ENCODE results near the gene TMCC3.
"Not testable (repeated sequence)": the region's sequence is repeated elsewhere in the genome, so short reads cannot be mapped to it uniquely, and the experiment has no call there.

TMCC3 gene

DNA sequence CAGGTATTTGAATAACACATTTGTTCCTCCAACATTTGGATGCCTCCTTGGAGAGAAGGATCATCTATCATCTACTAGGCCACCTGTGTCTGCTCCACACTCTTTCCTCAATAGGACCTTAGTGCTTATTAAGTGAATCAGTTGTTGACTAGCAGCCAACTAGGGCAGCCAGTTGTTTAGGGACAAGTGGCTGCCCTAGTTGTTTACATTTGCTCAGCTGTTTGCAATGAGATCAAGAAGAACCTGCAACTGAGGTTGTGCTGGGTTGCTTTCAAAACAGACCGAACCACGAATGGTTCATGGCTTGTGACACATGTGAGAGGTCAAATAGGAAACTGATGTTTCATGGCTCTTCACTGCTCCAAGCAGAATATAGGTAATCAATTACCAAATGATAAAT lies 53.8 kb downstream of the TMCC3 start:
- DNase-seq = no peak

- no peak for DNase-seq
These were observed 55.2 kb downstream of the TMCC3 start for GRCh38 chr12:94595152-94595551.

- DNase-seq = no peak
These were observed 55.9 kb downstream of the TMCC3 start for GRCh38 chr12:94594443-94594825.

- no peak for DNase-seq
These were observed 56.4 kb downstream of the TMCC3 start for GRCh38 chr12:94593822-94594442.

DNA sequence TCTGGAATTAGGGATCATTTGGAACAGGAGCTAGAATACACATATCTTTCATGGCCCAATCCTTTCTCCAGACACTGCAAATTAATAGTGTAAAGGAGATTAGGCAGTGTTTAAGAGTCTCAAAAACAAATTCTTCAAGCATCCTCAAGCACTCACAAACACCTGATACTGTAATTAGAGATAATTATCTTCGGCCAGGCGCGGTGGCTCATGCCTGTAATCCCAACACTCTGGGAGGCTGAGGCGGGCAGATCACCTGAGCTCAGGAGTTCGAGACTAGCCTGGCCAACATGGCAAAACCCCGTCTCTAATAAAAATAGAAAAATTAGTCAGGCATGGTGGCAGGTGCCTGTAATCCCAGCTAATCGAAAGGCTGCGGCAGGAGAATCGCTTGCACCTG lies 57.6 kb downstream of the TMCC3 start:
- not testable (repeated sequence) for DNase-seq

DNA sequence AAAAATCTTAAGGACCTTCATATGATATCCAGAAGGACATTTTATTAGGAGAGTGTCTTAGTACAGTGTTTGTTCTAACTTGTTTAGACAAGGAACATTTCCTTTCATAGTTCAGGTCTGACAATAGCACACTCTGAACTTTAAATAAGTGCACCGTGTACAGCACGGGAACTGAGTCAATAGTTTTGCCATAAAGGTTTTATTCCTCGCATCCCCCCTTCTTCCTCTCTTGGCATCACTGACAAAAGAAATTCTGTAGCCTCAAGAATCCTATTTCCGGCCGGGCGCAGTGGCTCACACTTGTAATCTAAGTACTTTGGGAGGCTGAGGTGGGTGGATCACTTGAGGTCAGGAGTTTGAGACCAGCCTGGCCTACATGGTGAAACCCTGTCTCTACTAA lies 58.3 kb downstream of the TMCC3 start:
- DNase-seq = no peak

- no peak for DNase-seq
These were observed 59.9 kb downstream of the TMCC3 start for GRCh38 chr12:94590428-94590827.

DNA sequence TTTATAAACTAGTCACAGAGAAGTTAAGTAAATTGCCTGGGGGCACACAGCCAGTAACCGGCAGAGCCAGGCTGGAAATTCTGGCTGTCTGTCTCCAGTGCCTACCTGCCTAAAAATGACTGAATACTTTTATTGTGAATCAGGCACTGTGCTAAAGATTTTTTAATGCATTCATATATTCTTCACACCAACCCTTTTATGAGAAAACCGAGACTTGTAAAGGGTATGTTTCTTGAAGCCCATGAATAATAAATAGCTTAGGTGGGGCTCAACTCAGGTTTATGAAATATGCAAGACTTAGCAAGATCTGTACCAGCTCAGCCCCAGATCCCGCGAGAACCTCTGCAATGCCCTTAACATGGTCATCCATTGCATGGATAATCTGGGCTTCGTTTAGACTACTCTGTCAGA lies 60.8 kb downstream of the TMCC3 start:
- DNase-seq = no peak

DNA sequence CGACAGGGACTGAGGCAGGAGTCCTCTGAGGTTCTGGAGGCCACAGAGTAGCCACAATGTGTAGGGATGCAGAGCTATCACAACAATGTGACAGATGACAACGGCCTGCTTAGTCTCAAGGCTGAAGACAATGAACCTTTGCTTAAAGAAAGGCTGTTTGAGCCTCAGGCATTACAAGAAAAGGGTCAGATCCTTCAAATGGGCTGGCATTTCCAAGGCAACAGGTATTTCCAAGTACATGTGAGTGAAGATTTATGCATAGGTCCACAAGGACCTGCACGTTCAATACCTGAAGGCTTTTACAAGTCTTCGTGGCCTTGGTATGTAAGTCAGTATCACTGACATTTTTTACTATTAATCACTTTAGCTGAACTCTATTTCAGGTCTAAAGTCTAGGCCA lies 62.0 kb downstream of the TMCC3 start:
- DNase-seq = no peak

GRCh38 chr12:94587266-94588241 lies 62.8 kb downstream of the TMCC3 start:
- DNase-seq = no peak

DNA sequence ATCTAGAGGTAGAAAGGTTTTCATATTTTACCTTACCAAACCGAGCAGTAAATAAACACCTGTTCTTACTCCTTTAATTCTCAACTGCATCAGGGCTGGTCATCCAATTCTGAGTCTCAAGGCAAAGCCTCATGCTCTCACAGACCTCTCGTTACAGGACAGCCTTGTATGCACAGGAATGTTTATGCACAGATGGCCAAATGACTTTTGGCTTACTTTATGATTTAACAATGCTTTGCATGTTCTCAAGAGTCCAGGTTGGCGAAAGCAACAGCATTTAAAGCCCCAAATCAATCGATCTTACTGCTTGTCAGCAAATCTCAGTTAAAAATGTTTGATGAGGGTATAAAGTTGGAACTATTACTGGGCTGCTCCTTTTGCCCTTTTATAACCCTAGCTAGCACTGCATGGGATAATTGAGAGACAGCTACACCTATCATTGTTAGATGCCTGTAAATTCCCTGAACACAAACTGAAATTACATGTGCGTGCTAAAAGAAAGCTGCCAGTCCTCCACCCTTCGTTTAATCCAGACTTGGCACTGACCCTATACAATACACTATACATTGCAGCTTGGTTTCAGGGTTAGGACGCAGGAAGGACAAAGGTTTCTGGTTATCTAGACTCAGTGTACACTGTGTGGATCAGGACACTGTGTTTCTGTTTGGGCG lies 63.6 kb downstream of the TMCC3 start:
- no peak for DNase-seq

DNA sequence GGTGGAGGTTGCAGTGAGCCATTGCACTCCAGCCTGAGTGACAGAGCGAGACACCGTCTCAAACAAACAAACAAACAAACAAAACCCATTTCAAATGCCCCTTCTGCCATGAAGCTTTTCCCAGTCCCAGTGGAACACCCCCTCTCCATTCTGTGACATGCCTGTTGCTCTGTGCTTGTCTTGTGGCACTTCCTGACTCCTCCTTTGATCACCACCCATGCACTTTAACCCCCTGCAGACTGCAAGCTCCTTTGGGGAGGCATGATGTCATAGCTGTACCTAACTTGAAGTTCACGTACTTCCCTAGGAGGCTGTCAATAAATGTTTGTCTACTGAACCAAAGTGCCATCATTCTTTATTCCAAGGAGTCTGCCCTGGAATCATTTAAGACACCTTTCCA lies 64.7 kb downstream of the TMCC3 start:
- no peak for DNase-seq

- DNase-seq = no peak
These were observed 66.0 kb downstream of the TMCC3 start for GRCh38 chr12:94584377-94584776.

DNA sequence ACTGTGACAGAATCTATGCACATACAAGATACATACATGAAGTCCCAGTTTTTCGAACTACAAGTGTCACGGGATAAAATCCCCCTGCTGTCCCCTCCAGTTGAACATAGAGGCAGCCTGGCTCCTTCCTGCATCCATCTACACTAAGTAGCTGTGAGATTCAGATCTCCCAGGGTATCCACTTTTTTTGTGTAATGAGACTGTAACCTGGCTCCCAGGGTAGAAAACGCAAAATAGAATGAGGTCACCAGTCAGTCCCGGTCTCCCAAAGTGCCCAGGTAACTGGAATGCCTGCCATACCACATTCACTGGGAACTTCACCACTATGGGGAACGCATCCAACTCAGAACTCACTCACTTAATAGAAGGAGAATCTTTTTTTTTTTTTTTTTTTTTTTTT lies 67.8 kb downstream of the TMCC3 start:
- no peak for DNase-seq

- no peak for DNase-seq
These were observed 74.5 kb downstream of the TMCC3 start for GRCh38 chr12:94575645-94576403.

DNA sequence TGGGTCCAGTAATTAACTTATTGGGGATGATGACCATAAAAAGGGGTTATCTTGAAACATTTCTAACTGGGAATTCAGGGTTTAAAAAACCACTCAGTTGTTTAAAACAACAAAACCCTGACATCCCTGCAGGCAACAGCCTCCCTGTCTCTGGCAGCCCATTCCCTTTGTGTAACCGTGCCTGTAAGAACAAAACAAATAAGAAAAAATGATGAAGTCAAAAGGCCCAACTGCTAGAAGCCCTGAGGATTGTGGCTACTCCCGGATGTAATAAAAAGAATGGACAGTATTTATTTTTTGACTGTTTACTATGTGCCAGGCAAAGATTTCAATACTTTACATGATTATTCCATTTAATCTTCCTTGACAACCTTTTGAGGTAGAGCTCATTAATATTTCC lies 75.3 kb downstream of the TMCC3 start:
- no peak for DNase-seq

DNA sequence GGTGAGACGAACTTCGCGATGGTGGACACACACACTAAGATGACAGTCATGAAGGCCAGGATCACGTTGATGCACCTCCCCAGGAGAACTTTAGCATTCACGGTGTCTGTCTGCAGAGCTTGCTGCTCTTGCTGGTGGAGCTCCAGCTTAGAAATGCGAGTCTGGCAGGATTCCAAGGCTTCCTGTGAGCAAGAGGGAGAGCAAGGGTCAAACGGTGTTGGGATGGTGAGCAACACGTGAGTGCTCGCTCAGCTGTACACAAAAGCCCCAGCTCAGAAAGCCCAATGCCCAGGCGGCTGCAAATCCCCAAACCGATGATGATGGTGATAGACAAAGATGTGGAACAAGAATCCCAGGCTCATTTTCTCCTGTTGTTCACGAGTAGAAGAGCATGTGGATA lies 78.8 kb downstream of the TMCC3 start:
- DNase-seq = no peak

DNA sequence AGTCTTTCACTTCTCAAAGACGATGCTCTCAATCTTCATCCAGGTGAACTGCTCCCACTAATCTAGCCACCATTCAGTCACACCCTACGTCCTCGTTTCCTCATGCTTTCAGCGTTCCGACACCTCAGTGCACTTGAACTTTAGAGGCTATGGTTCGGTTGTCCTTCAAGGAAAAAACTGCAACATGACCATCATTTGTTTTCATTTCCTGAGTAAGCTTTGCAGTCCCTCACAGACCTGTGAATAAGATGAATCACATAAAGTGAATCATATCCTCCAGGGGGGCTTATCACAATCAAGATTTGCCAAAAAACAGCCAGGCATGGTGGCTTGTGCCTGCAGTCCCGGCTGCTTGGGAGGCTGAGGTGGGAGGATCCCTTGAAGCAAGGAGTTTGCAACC lies 80.2 kb downstream of the TMCC3 start:
- no peak for DNase-seq

GRCh38 chr12:94567761-94568160 lies 82.6 kb downstream of the TMCC3 start:
- DNase-seq = no peak

- no peak for DNase-seq
These were observed 84.0 kb downstream of the TMCC3 start for GRCh38 chr12:94566345-94566744.

DNA sequence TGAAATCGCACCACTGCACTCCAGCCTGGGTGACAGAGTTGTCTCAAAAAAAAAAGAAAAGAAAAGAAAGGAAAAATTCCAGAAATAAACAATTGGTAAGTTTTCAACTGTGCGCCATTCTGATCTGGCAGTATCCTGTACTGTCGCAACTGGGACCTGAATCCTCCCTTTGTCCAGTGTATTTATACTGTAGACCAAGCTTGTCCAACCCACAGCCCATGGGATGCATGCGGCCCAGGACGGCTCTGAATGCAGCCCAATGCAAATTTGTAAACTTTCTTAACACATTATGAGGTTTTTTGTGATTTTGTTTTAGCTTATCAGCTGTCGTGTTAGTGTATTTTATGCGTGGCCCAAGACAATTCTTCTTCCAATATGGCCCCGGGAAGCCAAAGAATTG lies 84.7 kb downstream of the TMCC3 start:
- no peak for DNase-seq

DNA sequence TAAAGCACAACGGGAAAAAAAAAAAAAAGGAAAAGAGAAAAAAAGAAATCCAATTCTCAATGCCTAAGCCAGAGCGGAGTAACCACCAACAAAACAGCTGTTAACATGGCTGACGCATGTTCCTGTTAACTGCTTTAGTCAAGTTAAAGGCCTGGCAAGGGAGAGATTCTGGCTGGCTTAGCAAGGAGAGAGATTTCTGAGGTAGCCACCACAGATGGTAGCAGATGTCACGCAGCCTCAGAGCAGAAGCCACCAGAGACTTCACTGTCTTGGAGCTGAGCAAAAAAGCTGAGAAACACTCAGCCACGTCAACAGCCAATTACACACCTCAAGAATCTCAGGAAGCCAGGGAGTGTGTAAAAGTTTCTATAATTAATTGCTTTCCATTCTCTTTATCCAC lies 87.1 kb downstream of the TMCC3 start:
- DNase-seq = no peak

DNA sequence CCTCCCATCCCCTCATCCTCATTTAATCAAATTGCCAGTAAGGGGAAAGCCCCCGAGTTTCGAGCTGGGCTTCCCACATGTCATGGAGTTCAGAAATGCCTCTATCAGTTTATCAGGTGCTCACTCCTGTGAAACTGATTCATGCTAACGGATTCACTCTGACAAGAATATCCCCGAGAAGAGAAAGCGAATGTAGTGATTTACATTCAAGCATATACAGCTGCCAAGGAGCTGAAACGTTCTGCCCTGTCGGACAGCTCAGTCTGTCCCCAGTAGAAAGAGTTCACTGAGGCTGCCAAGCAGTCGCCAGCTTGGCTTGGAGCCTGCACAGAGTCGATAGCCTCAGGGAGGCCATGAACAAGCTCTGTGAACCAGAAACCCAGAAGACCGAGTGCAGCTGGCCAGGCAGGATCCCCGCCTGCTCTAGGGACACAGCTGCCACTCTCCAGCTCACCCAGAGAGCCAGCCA lies 88.4 kb downstream of the TMCC3 start:
- peak; percentile 5 for DNase-seq
